HepG2 (cell line): ENCODE measurements around the gene PRSS36. TPM values are rescaled to one million over a fixed set of nuclear protein-coding genes. Genes with fewer than 3 reads are reported as not detected.
A peak's percentile ranks its signal among the peaks of the same experiment; 100 is the strongest.

Experiments
- BCLAF1 ChIP-seq: fragments of 450-650 bp; IDR thresholded peaks from 2 replicates; pipeline ENCODE4 v1.6.1; 2017; ENCODE audit warnings: mild to moderate bottlenecking
- CENPX ChIP-seq: sonication (generic); formaldehyde crosslinking; IDR thresholded peaks from 2 replicates; pipeline ENCODE4 v1.9.0; 2021; ENCODE audit warnings: mild to moderate bottlenecking, missing genetic modification reagents, moderate library complexity
- FOXM1 ChIP-seq: sonication (generic); formaldehyde crosslinking; IDR thresholded peaks from 2 replicates; pipeline ENCODE4 v1.5.0; 2020; ENCODE audit warnings: missing genetic modification reagents
- KDM2A ChIP-seq: sonication (generic); formaldehyde crosslinking; IDR thresholded peaks from 2 replicates; pipeline ENCODE4 v1.4.0; 2020; ENCODE audit warnings: low read depth, missing genetic modification reagents, borderline replicate concordance
- PRPF4 ChIP-seq: fragments of 200-400 bp; formaldehyde crosslinking; IDR thresholded peaks from 2 replicates; pipeline ENCODE4 v1.6.1; 2016; ENCODE audit warnings: low read length, low read depth; ENCODE audit not compliant: poor library complexity, severe bottlenecking
- RAD51 ChIP-seq: fragments of 450-650 bp; IDR thresholded peaks from 2 replicates; pipeline ENCODE4 v1.6.1; 2016; ENCODE audit warnings: borderline replicate concordance
- SYNCRIP ChIP-seq: fragments of 200-400 bp; formaldehyde crosslinking; IDR thresholded peaks from 2 replicates; pipeline ENCODE4 v1.6.1; 2018; ENCODE audit warnings: mild to moderate bottlenecking, low read depth, low read length; ENCODE audit not compliant: insufficient read depth
- ZBTB33 ChIP-seq: sonication (generic); formaldehyde crosslinking; IDR thresholded peaks from 2 replicates; pipeline ENCODE4 v1.4.0; 2020; ENCODE audit warnings: missing genetic modification reagents
- ZHX2 ChIP-seq, 2 experiments: sonication (generic) in 1 of 2; formaldehyde crosslinking in 1 of 2; IDR thresholded peaks; 2 replicates each; pipeline versions ENCODE4 v1.6.1 to v1.9.0; 2014 to 2022; ENCODE audit warnings: antibody characterized with exemption in 1 of 2, borderline replicate concordance in 1 of 2, inconsistent platforms in 1 of 2, low read depth in 1 of 2, missing genetic modification reagents in 1 of 2
- ZNF235 ChIP-seq: sonication (generic); formaldehyde crosslinking; IDR thresholded peaks from 2 replicates; pipeline ENCODE4 v1.8.1; 2023; ENCODE audit warnings: mild to moderate bottlenecking, missing genetic modification reagents, borderline replicate concordance
- ZNF503 ChIP-seq: sonication (generic); formaldehyde crosslinking; IDR thresholded peaks from 2 replicates; pipeline ENCODE4 v1.4.0; 2020; ENCODE audit warnings: missing genetic modification reagents
- ZNF543 ChIP-seq: sonication (generic); formaldehyde crosslinking; IDR thresholded peaks from 2 replicates; pipeline ENCODE4 v1.4.0; 2020; ENCODE audit warnings: mild to moderate bottlenecking, missing genetic modification reagents
- ZNF576 ChIP-seq: sonication (generic); formaldehyde crosslinking; IDR thresholded peaks from 2 replicates; pipeline ENCODE4 v1.4.0; 2020; ENCODE audit warnings: mild to moderate bottlenecking, missing genetic modification reagents
- ZSCAN31 ChIP-seq: sonication (generic); formaldehyde crosslinking; IDR thresholded peaks from 2 replicates; pipeline ENCODE4 v1.5.0; 2020; ENCODE audit warnings: low read depth, mild to moderate bottlenecking, missing genetic modification reagents
- polyA plus RNA-seq, 8 experiments: library from polyadenylated mRNA; depleted of rRNA in 3 of 8; stranded (reverse) in 7 of 8; unstranded in 1 of 8; fragments of >200 nt; fragmentation: Illumina TruSeq in 4 of 8; extraction: Trizol in 4 of 8; gene quantifications; 2 replicates each; pipeline versions ENCODE4 v1.2.1 to v1.2.3, GENCODE V29; 2011 to 2016; ENCODE audit warnings: low read depth in 4 of 8, missing spikeins in 1 of 8, mixed read lengths in 1 of 8; ENCODE audit not compliant: insufficient read depth in 1 of 8
- total RNA-seq, 5 experiments: library from RNA; depleted of rRNA; stranded (reverse); fragments of >200 nt; fragmentation: Illumina TruSeq; extraction: Trizol; gene quantifications; 2 replicates each; pipeline ENCODE4 v1.2.3, GENCODE V29; 2016; ENCODE audit warnings: low read depth in 1 of 5

The PRSS36 gene
- total and polyA plus RNA-seq, 2 of the 13 experiments (the other 11 are each of a cell fraction or from before 2014, with no cell fraction given) = 1.5 to 2.1 TPM

GRCh38 chr16:31094424-31095120 is 55.3 kb downstream of the PRSS36 start, which contains the start of gene VKORC1 (continued):
- TF ChIP-seq ZNF576 (CRISPR knock-in tag) = peak; percentile 94; the same call in 1 of the 2 replicates
- TF ChIP-seq ZNF235 (CRISPR knock-in tag) = peak; percentile 95; the same call in 1 of the 2 replicates
- peak; percentile 50; the same call in 1 of the 2 replicates for TF ChIP-seq ZHX2 (IDR thresholded peaks at IDR 0.05; ENCODE audit: low read depth)
- TF ChIP-seq ZHX2 (CRISPR knock-in tag; IDR thresholded peaks at IDR 0.05; ENCODE audit: borderline replicate concordance) = no peak
- no peak for TF ChIP-seq ZBTB33 (CRISPR knock-in tag)
- peak; percentile 93; the same call in 1 of the 2 replicates for TF ChIP-seq ZSCAN31 (CRISPR knock-in tag)
- TF ChIP-seq RAD51 = no peak
- TF ChIP-seq PRPF4 = no peak
- TF ChIP-seq KDM2A (CRISPR knock-in tag) = peak; percentile 91
- no peak for TF ChIP-seq ZNF543 (CRISPR knock-in tag)
- TF ChIP-seq CENPX = no peak
- no peak; the same call in 1 of the 2 replicates for TF ChIP-seq FOXM1 (CRISPR knock-in tag)
- no peak for TF ChIP-seq BCLAF1
- no peak for TF ChIP-seq SYNCRIP
- TF ChIP-seq ZNF503 (CRISPR knock-in tag) = peak; percentile 80
